HCT116 (cell line): Measurements from ENCODE around the gene ASB7. TPM values are rescaled to one million over a fixed set of nuclear protein-coding genes. Genes with fewer than 3 reads are reported as not detected.

Experiments
- ATAC-seq: fragments of 200-7000 bp; cut with Tn5 transposase; 2 replicates; pipeline ENCODE4 v1.9.1; 2020; ENCODE audit warnings: mild to moderate bottlenecking, moderate library complexity
- BruUV-seq: library from RNA; stranded (reverse); fragments of 400-500 nt; replicated peaks from 2 replicates; lab custom pipeline; 2021; lab: Mats Ljungman, UMichigan
- CTCF ChIA-PET: fragments of 300-600 bp; sonication (Branson Sonifier 250); formaldehyde crosslinking; loops from one replicate; lab custom pipeline; 2021; ENCODE audit warnings: antibody characterized with exemption; lab: Charles Lee
- POLR2A ChIA-PET: fragments of 300-600, 350-600 bp; sonication (Branson Sonifier 250); formaldehyde crosslinking; loops from one replicate; lab custom pipeline; 2021; ENCODE audit warnings: antibody characterized with exemption; lab: Charles Lee
- RAD21 ChIA-PET, 2 experiments: fragments of 300-600 bp; sonication (Branson Sonifier 250); formaldehyde crosslinking; loops; one replicate each; lab custom pipeline; 2023; ENCODE audit warnings: low total read pairs in 2 of 2; ENCODE audit not compliant: uncharacterized antibody in 2 of 2, unreplicated experiment in 2 of 2, low non-redundant PET in 1 of 2; lab: Charles Lee
- DNase-seq: peaks from one replicate; pipeline ENCODE4 v3.0.0-alpha.2; 2010; ENCODE audit warnings: low read depth, low spot score
- H2AFZ ChIP-seq: fragments of 200-600 bp; shearing (Covaris generic), sonication (generic); 2 replicates; pipeline ENCODE4 v1.6.1; 2017; ENCODE audit warnings: low read depth, mixed run types, mixed read lengths, antibody characterized with exemption, low read length; ENCODE audit not compliant: poor library complexity, severe bottlenecking
- H3K27ac ChIP-seq: 2 replicates; pipeline ENCODE4 v1.5.1; 2012; ENCODE audit warnings: low read depth, low read length
- H3K27me3 ChIP-seq: fragments of 200-600 bp; sonication (generic); 2 replicates; pipeline ENCODE4 v1.6.1; 2016; ENCODE audit warnings: mixed run types, low read length, mixed read lengths; ENCODE audit not compliant: insufficient read depth
- H3K36me3 ChIP-seq, 2 experiments: fragments of 200-500 bp in 1 of 2; fragments of 200-600 bp in 1 of 2; sonication (Bioruptor generic) in 1 of 2; sonication (generic) in 1 of 2; 2 replicates each; pipeline versions ENCODE4 v1.5.1 to v1.6.1; 2014 to 2016; ENCODE audit warnings: low read length in 2 of 2, inconsistent platforms in 1 of 2, mixed read lengths in 1 of 2, mixed run types in 1 of 2; ENCODE audit not compliant: insufficient read depth in 2 of 2, control insufficient read depth in 1 of 2
- H3K4me1 ChIP-seq, 2 experiments: fragments of 200-600 bp in 1 of 2; sonication (generic) in 1 of 2; 2 replicates each; pipeline versions ENCODE4 v1.5.1 to v1.6.1; 2012 to 2017; ENCODE audit warnings: low read length in 2 of 2, inconsistent platforms in 1 of 2, mild to moderate bottlenecking in 1 of 2, mixed read lengths in 1 of 2, mixed run types in 1 of 2, moderate library complexity in 1 of 2; ENCODE audit not compliant: insufficient read depth in 2 of 2, control insufficient read depth in 1 of 2
- H3K4me2 ChIP-seq: fragments of 200-600 bp; sonication (generic); 2 replicates; pipeline ENCODE4 v1.6.1; 2017; ENCODE audit warnings: mixed run types, low read length, mixed read lengths
- H3K4me3 ChIP-seq, 2 experiments: fragments of 200-600 bp in 1 of 2; sonication (generic) in 1 of 2; replicated peaks in 1 of 2; 2 replicates each; pipeline ENCODE4 v1.5.1; 2011 to 2016; ENCODE audit warnings: low read length in 2 of 2, control low read depth in 1 of 2, low read depth in 1 of 2, mild to moderate bottlenecking in 1 of 2, mixed read lengths in 1 of 2, mixed run types in 1 of 2
- H3K79me2 ChIP-seq: fragments of 200-600 bp; sonication (generic); 2 replicates; pipeline ENCODE4 v1.6.1; 2017; ENCODE audit warnings: mild to moderate bottlenecking, mixed run types, low read length, moderate library complexity, mixed read lengths; ENCODE audit not compliant: insufficient read depth
- H3K9ac ChIP-seq: fragments of 200-600 bp; sonication (generic); 2 replicates; pipeline ENCODE4 v1.6.1; 2016; ENCODE audit warnings: low read length, mixed read lengths
- H3K9me2 ChIP-seq: fragments of 200-600 bp; sonication (generic), shearing (Covaris generic); 2 replicates; pipeline ENCODE4 v1.6.1; 2017; ENCODE audit warnings: mixed run types, mild to moderate bottlenecking, moderate library complexity; ENCODE audit not compliant: insufficient read depth
- H3K9me3 ChIP-seq, 2 experiments: fragments of 200-500 bp in 1 of 2; fragments of 200-600 bp in 1 of 2; sonication (Bioruptor generic) in 1 of 2; sonication (generic) in 1 of 2; 2 replicates each; pipeline ENCODE4 v1.6.1; 2014 to 2017; ENCODE audit warnings: low read length in 2 of 2, mixed read lengths in 2 of 2, inconsistent platforms in 1 of 2, low read depth in 1 of 2, mild to moderate bottlenecking in 1 of 2, mixed run types in 1 of 2, moderate library complexity in 1 of 2; ENCODE audit not compliant: control insufficient read depth in 1 of 2, insufficient read depth in 1 of 2
- H4K20me1 ChIP-seq: fragments of 200-600 bp; sonication (generic), shearing (Covaris generic); 2 replicates; pipeline ENCODE4 v1.6.1; 2017; ENCODE audit warnings: mixed run types, mild to moderate bottlenecking, moderate library complexity; ENCODE audit not compliant: insufficient read depth
- CBX3 ChIP-seq: IDR thresholded peaks from 2 replicates; pipeline ENCODE4 v1.6.1; 2012; ENCODE audit warnings: low read depth
- CEBPB ChIP-seq: IDR thresholded peaks from 2 replicates; pipeline ENCODE4 v1.6.1; 2012; ENCODE audit warnings: low read depth
- EGR1 ChIP-seq: IDR thresholded peaks from 2 replicates; pipeline ENCODE4 v1.6.1; 2012; ENCODE audit warnings: low read depth
- ELF1 ChIP-seq: IDR thresholded peaks from 2 replicates; pipeline ENCODE4 v1.6.1; 2012; ENCODE audit warnings: low read depth, borderline replicate concordance
- EZH2phosphoT487 ChIP-seq: fragments of 200-600 bp; IDR thresholded peaks from 2 replicates; pipeline ENCODE4 v1.6.1; 2018; ENCODE audit warnings: antibody characterized with exemption, borderline replicate concordance
- POLR2A ChIP-seq: IDR thresholded peaks from 2 replicates; pipeline ENCODE4 v1.7.0; 2011; ENCODE audit warnings: borderline replicate concordance; ENCODE audit not compliant: insufficient read depth, insufficient read length; ENCODE audit errors: extremely low read depth
- POLR2AphosphoS5 ChIP-seq: IDR thresholded peaks from 2 replicates; pipeline ENCODE4 v1.6.1; 2011; ENCODE audit warnings: mild to moderate bottlenecking, low read depth, low read length, moderate library complexity
- REST ChIP-seq: IDR thresholded peaks from 2 replicates; pipeline ENCODE4 v1.6.1; 2012; ENCODE audit warnings: low read depth
- SIN3A ChIP-seq: IDR thresholded peaks from 2 replicates; pipeline ENCODE4 v1.6.1; 2012; ENCODE audit warnings: low read depth
- SP1 ChIP-seq: IDR thresholded peaks from 2 replicates; pipeline ENCODE4 v1.6.1; 2012; ENCODE audit warnings: low read depth
- SRF ChIP-seq: IDR thresholded peaks from 2 replicates; pipeline ENCODE4 v1.6.1; 2012; ENCODE audit warnings: low read depth
- YY1 ChIP-seq: IDR thresholded peaks from 2 replicates; pipeline ENCODE4 v1.6.1; 2011; ENCODE audit warnings: low read length, low read depth, moderate library complexity, mild to moderate bottlenecking; ENCODE audit not compliant: insufficient replicate concordance; ENCODE audit errors: extremely low read depth
- ZBTB33 ChIP-seq: IDR thresholded peaks from 2 replicates; pipeline ENCODE4 v1.6.1; 2011; ENCODE audit warnings: mild to moderate bottlenecking, low read length, moderate library complexity; ENCODE audit not compliant: insufficient replicate concordance; ENCODE audit errors: extremely low read depth
- ZNF274 ChIP-seq: fragments of 200-500 bp; sonication (Bioruptor generic); IDR thresholded peaks from 2 replicates; pipeline ENCODE4 v1.6.1; 2014; ENCODE audit warnings: mild to moderate bottlenecking, low read depth, low read length, inconsistent platforms
- intact Hi-C: fragments of 100-400 bp; cut with micrococcal nuclease; formaldehyde crosslinking; loops from 2 replicates; pipeline ENCODE4 v1.10.0; 2022
- total RNA-seq: library from RNA; stranded (reverse); gene quantifications from one replicate; pipeline ENCODE4 v1.2.1, GENCODE V29; 2021; ENCODE audit not compliant: unreplicated experiment
- TF ChIP-seq, protein P1 (sequence below), 3 experiments: fragments of 200-600 bp in 1 of 3; sonication (generic) in 1 of 3; IDR thresholded peaks in 2 of 3; conservative IDR thresholded peaks in 1 of 3; 2 replicates each; pipeline ENCODE4 v1.5.1; 2012 to 2017; ENCODE audit warnings: low read depth in 2 of 3, low read length in 2 of 3, antibody characterized with exemption in 1 of 3, borderline replicate concordance in 1 of 3, control low read depth in 1 of 3, mild to moderate bottlenecking in 1 of 3, mixed read lengths in 1 of 3, mixed run types in 1 of 3, moderate library complexity in 1 of 3; ENCODE audit not compliant: insufficient read depth in 1 of 3

ASB7 gene
- total RNA-seq, 1 experiment from 2014 or later = 16.6 TPM

DNA sequence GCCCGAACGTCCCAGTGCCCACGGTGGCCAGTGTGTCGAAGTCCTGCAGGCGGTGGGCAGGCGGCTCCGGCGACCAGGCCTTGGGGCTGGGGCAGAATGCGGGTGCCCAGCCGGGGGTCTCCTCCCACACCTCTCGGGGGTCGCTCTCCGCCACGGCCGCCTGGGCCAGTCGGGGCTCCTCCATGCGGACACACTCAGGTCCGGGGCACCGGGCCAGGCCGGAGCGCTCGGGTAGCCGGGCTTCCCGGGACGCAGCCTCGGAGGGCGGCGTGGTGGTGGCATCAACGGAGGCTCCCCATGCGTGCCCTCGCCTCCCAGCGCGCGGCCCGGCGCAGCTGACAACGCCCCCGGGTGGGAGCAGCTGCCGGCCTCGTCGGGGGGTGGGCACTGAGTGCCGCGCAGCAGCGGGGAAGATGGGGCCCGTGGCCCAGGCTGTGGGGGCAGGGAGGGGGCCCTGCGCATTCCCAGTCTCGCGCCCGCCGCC, 43.6 kb upstream of the ASB7 start:
- intact Hi-C loops = no loop called here
- ChIA-PET POLR2A (no interaction called here), CTCF (no interaction called here), RAD21 (no interaction called here)
- no peaks in the 10 kb centered on the region for H3K4me1 ChIP-seq
- H3K27me3 ChIP-seq = no peaks in the 10 kb centered on the region
- ATAC-seq = no peak
- H4K20me1 ChIP-seq = no peaks in the 10 kb centered on the region
- H3K9me3 ChIP-seq = no peaks in the 10 kb centered on the region
- H3K4me2 ChIP-seq = no peak overlapping the region
- H3K4me3 ChIP-seq = no peak overlapping the region
- TF ChIP-seq EGR1 (no peak), ELF1 (no peak), SIN3A (no peak), ZNF274 (no peak), POLR2AphosphoS5 (no peak), YY1 (no peak), POLR2A (no peak), EZH2phosphoT487 (no peak), REST (no peak), CEBPB (no peak), SP1 (no peak), ZBTB33 (no peak), CBX3 (no peak), SRF (no peak)
- TF ChIP-seq, protein P1, sequence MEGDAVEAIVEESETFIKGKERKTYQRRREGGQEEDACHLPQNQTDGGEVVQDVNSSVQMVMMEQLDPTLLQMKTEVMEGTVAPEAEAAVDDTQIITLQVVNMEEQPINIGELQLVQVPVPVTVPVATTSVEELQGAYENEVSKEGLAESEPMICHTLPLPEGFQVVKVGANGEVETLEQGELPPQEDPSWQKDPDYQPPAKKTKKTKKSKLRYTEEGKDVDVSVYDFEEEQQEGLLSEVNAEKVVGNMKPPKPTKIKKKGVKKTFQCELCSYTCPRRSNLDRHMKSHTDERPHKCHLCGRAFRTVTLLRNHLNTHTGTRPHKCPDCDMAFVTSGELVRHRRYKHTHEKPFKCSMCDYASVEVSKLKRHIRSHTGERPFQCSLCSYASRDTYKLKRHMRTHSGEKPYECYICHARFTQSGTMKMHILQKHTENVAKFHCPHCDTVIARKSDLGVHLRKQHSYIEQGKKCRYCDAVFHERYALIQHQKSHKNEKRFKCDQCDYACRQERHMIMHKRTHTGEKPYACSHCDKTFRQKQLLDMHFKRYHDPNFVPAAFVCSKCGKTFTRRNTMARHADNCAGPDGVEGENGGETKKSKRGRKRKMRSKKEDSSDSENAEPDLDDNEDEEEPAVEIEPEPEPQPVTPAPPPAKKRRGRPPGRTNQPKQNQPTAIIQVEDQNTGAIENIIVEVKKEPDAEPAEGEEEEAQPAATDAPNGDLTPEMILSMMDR (IDR thresholded peaks at IDR 0.05 in 2 of 3, conservative IDR thresholded peaks at IDR 0.05 in 1 of 3; ENCODE audit: borderline replicate concordance in 1 of 3, insufficient read depth in 1 of 3, low read depth in 2 of 3, low read length in 2 of 3) = no peak
- no peak overlapping the region for H2AFZ ChIP-seq
- no peak overlapping the region for H3K9ac ChIP-seq
- no peaks in the 10 kb centered on the region for H3K79me2 ChIP-seq
- no peaks in the 10 kb centered on the region for H3K36me3 ChIP-seq
- no TSS peak for BruUV-seq
- H3K9me2 ChIP-seq = no peaks in the 10 kb centered on the region
- no peak for DNase-seq
- no peak overlapping the region for H3K27ac ChIP-seq
